Epithelial cell of proximal tubule (primary cell): ENCODE data around the gene LRP8. TPM values are rescaled to one million over a fixed set of nuclear protein-coding genes. Genes with fewer than 3 reads are reported as not detected.

Experiments
- DNase-seq: peaks from one replicate; pipeline ENCODE4 v3.0.0-alpha.2; 2011; ENCODE audit warnings: low read depth
- H3K4me3 ChIP-seq: 2 replicates; pipeline ENCODE4 v1.5.1; 2011; ENCODE audit warnings: low read depth, mild to moderate bottlenecking, low read length
- CTCF ChIP-seq: conservative IDR thresholded peaks from 2 replicates; pipeline ENCODE4 v1.5.1; 2012; ENCODE audit warnings: low read depth, mild to moderate bottlenecking, low read length
- total RNA-seq: library from RNA; depleted of rRNA; stranded (reverse); fragments of >200 nt; gene quantifications from 2 replicates; pipeline ENCODE4 v1.2.3, GENCODE V29; 2015

Gene LRP8
- total RNA-seq, 1 donor from 2014 or later: 16.1 TPM

GRCh38 chr1:53359934-53360276 lies 32.0 kb upstream of the LRP8 start:
- no peak for TF ChIP-seq CTCF
- no peak for DNase-seq
- H3K4me3 ChIP-seq: no peak overlapping the region

- no peak for DNase-seq
- TF ChIP-seq CTCF: no peak
- H3K4me3 ChIP-seq: no peak overlapping the region
Observed at GRCh38 chr1:53359225-53359933, 31.5 kb upstream of the LRP8 start.

GRCh38 chr1:53356637-53357036 lies 28.8 kb upstream of the LRP8 start:
- no peak for DNase-seq
- no peak overlapping the region for H3K4me3 ChIP-seq
- TF ChIP-seq CTCF: no peak

GRCh38 chr1:53354119-53354518 lies 26.2 kb upstream of the LRP8 start:
- no peak for DNase-seq
- H3K4me3 ChIP-seq: no peak overlapping the region
- no peak for TF ChIP-seq CTCF

GRCh38 chr1:53352561-53352960 lies 24.7 kb upstream of the LRP8 start:
- DNase-seq: no peak
- H3K4me3 ChIP-seq: no peak overlapping the region
- TF ChIP-seq CTCF: no peak

- TF ChIP-seq CTCF: no peak
- H3K4me3 ChIP-seq: no peak overlapping the region
- no peak for DNase-seq
Observed at GRCh38 chr1:53350853-53351767, 23.2 kb upstream of the LRP8 start.
